Heart left ventricle (tissue), 16 donors: ENCODE results near the gene RCL1. TPM values are rescaled to one million over a fixed set of nuclear protein-coding genes. Genes with fewer than 3 reads are reported as not detected.

Source experiments
- ATAC-seq, 4 donors: fragments of 200-7000 bp; cut with Tn5 transposase; one replicate each; pipeline ENCODE4 v1.9.1; 2020 to 2022; ENCODE audit warnings: moderate library complexity in 4 of 4, mild to moderate bottlenecking in 3 of 4, moderate number of reproducible peaks in 1 of 4
- DNase-seq, 5 donors: peaks; one replicate each; pipeline ENCODE4 v3.0.0-alpha.2; 2020
- H3K27ac ChIP-seq, 12 donors: fragments of 200-600 bp; sonication (generic) in 4 of 12; one replicate each; pipeline versions ENCODE4 v1.5.0 to v1.8.0; 2016 to 2022; ENCODE audit warnings: mild to moderate bottlenecking in 2 of 12
- H3K27me3 ChIP-seq, 9 donors: fragments of 200-600 bp; sonication (generic) in 2 of 9; one replicate each; pipeline versions ENCODE4 v1.5.1 to v1.8.0; 2016 to 2022; ENCODE audit warnings: mild to moderate bottlenecking in 3 of 9
- H3K36me3 ChIP-seq, 9 donors: fragments of 200-600 bp; sonication (generic) in 2 of 9; one replicate each; pipeline versions ENCODE4 v1.5.0 to v1.8.0; 2018 to 2022; ENCODE audit warnings: mild to moderate bottlenecking in 2 of 9
- H3K4me1 ChIP-seq, 12 donors: fragments of 200-600 bp; sonication (generic) in 4 of 12; one replicate each; pipeline versions ENCODE4 v1.5.0 to v1.8.0; 2016 to 2022; ENCODE audit warnings: mild to moderate bottlenecking in 3 of 12
- H3K4me3 ChIP-seq, 12 donors: fragments of 200-600 bp; sonication (generic) in 4 of 12; one replicate each; pipeline versions ENCODE4 v1.5.0 to v1.8.0; 2017 to 2022; ENCODE audit warnings: mild to moderate bottlenecking in 9 of 12, moderate library complexity in 4 of 12
- H3K9me3 ChIP-seq, 12 donors: fragments of 200-600 bp; sonication (generic) in 4 of 12; one replicate each; pipeline versions ENCODE4 v1.5.0 to v1.8.0; 2016 to 2022; ENCODE audit warnings: mild to moderate bottlenecking in 1 of 12
- CTCF ChIP-seq, 12 donors: fragments of 200-600 bp; sonication (generic) in 4 of 12; IDR thresholded peaks; one replicate each; pipeline versions ENCODE4 v1.5.0 to v1.8.0; 2018 to 2022; ENCODE audit warnings: antibody characterized with exemption in 12 of 12, mild to moderate bottlenecking in 5 of 12
- POLR2A ChIP-seq, 2 donors: fragments of 450-650 bp; IDR thresholded peaks; one replicate each; pipeline ENCODE4 v1.6.1; 2017; ENCODE audit warnings: antibody characterized with exemption in 2 of 2, mild to moderate bottlenecking in 2 of 2, moderate library complexity in 2 of 2
- WGBS, 4 donors: extraction: QIAGEN DNeasy Blood & Tissue Kit in 2 of 4; methylation state at CpG; one replicate each; pipeline versions ENCODE4 v1.1.5 to v1.1.7; 2013 to 2018; 5-methylcytosine and 5-hydroxymethylcytosine counted together
- intact Hi-C, 10 donors: fragments of 100-400 bp; cut with DNase I; formaldehyde crosslinking; loops; one replicate each; pipeline versions ENCODE4 v1.11.1 to v1.14.2; 2022
- polyA plus RNA-seq, 2 donors: library from polyadenylated mRNA; stranded (reverse); fragments of 200-250 nt; gene quantifications; one replicate each; pipeline ENCODE4 v1.2.3, GENCODE V29; 2013
- total RNA-seq, 9 donors: library from RNA; depleted of rRNA in 2 of 9; stranded (reverse); fragments of >200 nt in 2 of 9; fragmentation: NEBNext Ultra II Directional in 3 of 9; extraction: Animal tissue kit (Norgen Biotek cat#: 25700) in 3 of 9; gene quantifications; one replicate each; pipeline versions ENCODE4 v1.1.0 to v1.2.4, GENCODE V29; 2016 to 2023
- donor health status: ischemic (EF 13 %, LVEDD 7.1; RV severe dilation, severe dysfunction).
- donor health status: healthy with polysubstance abuse.
- donor health status: DM: no; HTN: yes; CAD: no.
- donor health status: DM: no; HTN: no; CAD: no.
- donor health status: ischemic (EF 25% LVEDD 6.9; RV normal size, moderate dysfunction).
- donor health status: ischemic (EF 25% LVEDD 5.7; RV mildly dilated, moderate dysfunction).
- donor health status: healthy.
- donor health status: DM: yes; HTN: yes; CAD: no.
- donor health status: ischemic (EF 35%, LVEDD 5.7; RV mildly dilated, moderate dysfunction).
- donor health status: nonischemic (EF 11% LVEDD 7.7; RV severe dilation, severe dysfunction).
- donor health status: DM: yes; HTN: yes; CAD: no.
- donor health status: PGD.
- donor health status: ischemic (EF 29% LVEDD 5.4; RV normal size, mild dysfunction).
- donor health status: nonischemic (EF 23%, LVEDD 6.1; RV moderate dilation, normal function).

Gene RCL1
- total and polyA plus RNA-seq, 11 donors, result 3.8 to 11.3 (median 7.2) TPM

GRCh38 chr9:4840018-4840417 lies 47.3 kb downstream of the RCL1 start:
- TF ChIP-seq CTCF (IDR thresholded peaks at IDR 0.05) (no peak), POLR2A (IDR thresholded peaks at IDR 0.05) (no peak)
- WGBS, 4 donors, result 95 to 98% (median 97%) methylated on average over 4 of the region's 4 CpGs
- Histone ChIP-seq H3K4me3 (no peak overlapping the region), H3K27me3 (no peaks in the 10 kb centered on the region), H3K9me3 (no peaks in the 10 kb centered on the region), H3K4me1 (peaks cover 0 to 16% (median 5%) of the 10 kb centered on the region in 12 donors), H3K27ac (no peak overlapping the region), H3K36me3 (peaks cover 0 to 50% (median 21%) of the 10 kb centered on the region in 9 donors)
- ATAC-seq (no peak), DNase-seq (no peak)
- intact Hi-C loops, result loop anchor here in 3 of 10 donors (10.0 kb wide), 2 partner anchors 65 to 145 kb away; partner anchors contain the start of gene JAK2 (in 2 of the 3)

GRCh38 chr9:4842213-4842612 lies 49.5 kb downstream of the RCL1 start:
- 97 to 100% (median 98%) methylated on average over 2 of the region's 2 CpGs for WGBS, 4 donors
- peaks cover 0 to 68% (median 33%) of the 10 kb centered on the region in 9 donors for H3K36me3 ChIP-seq
- no peaks in the 10 kb centered on the region for H3K27me3 ChIP-seq
- H3K4me3 ChIP-seq, result no peak overlapping the region
- TF ChIP-seq CTCF (IDR thresholded peaks at IDR 0.05), result no peak
- no peak for TF ChIP-seq POLR2A (IDR thresholded peaks at IDR 0.05)
- peaks cover 0 to 10% (median 4%) of the 10 kb centered on the region in 12 donors for H3K4me1 ChIP-seq
- DNase-seq (no peak), ATAC-seq (no peak)
- H3K27ac ChIP-seq, result no peak overlapping the region
- intact Hi-C loops, result loop anchor here in 3 of 10 donors (10.0 kb wide), 2 partner anchors 63 to 143 kb away; partner anchors contain the start of gene JAK2 (in 2 of the 3)
- H3K9me3 ChIP-seq, result no peaks in the 10 kb centered on the region

- Histone ChIP-seq H3K4me3 (no peak overlapping the region), H3K27me3 (no peaks in the 10 kb centered on the region), H3K36me3 (peaks cover 0 to 68% (median 37%) of the 10 kb centered on the region in 9 donors), H3K27ac (no peak overlapping the region), H3K9me3 (no peaks in the 10 kb centered on the region), H3K4me1 (peaks cover 0 to 6% (median 1%) of the 10 kb centered on the region in 12 donors)
- DNase-seq (no peak), ATAC-seq (peak in 2 of 4 donors; percentile 42 to 54)
- intact Hi-C loops, result loop anchor here in 3 of 10 donors (10.0 kb wide), 2 partner anchors 62 to 142 kb away; partner anchors contain the start of gene JAK2 (in 2 of the 3)
- WGBS, 4 donors, result 60 to 68% (median 65%) methylated on average over 4 of the region's 4 CpGs
- TF ChIP-seq POLR2A (IDR thresholded peaks at IDR 0.05) (no peak), CTCF (IDR thresholded peaks at IDR 0.05) (no peak)
These were observed 50.0 kb downstream of the RCL1 start for GRCh38 chr9:4842734-4843133.

- peaks cover 0 to 80% (median 40%) of the 10 kb centered on the region in 9 donors for H3K36me3 ChIP-seq
- TF ChIP-seq CTCF (IDR thresholded peaks at IDR 0.05) (no peak), POLR2A (IDR thresholded peaks at IDR 0.05) (no peak)
- H3K4me3 ChIP-seq, result no peak overlapping the region
- no peak overlapping the region for H3K27ac ChIP-seq
- ATAC-seq (no peak), DNase-seq (no peak)
- no peaks in the 10 kb centered on the region for H3K27me3 ChIP-seq
- 70 to 90% (median 78%) methylated on average over 9 of the region's 9 CpGs for WGBS, 4 donors
- no peaks in the 10 kb centered on the region for H3K4me1 ChIP-seq
- H3K9me3 ChIP-seq, result no peaks in the 10 kb centered on the region
- intact Hi-C loops, result loop anchor here in 3 of 10 donors (10.0 kb wide), 2 partner anchors 61 to 141 kb away; partner anchors contain the start of gene JAK2 (in 2 of the 3)
These were observed 51.5 kb downstream of the RCL1 start for GRCh38 chr9:4844056-4844838.
